Liver (tissue), 9 donors: ENCODE data around the gene CLCNKB. TPM values are rescaled to one million over a fixed set of nuclear protein-coding genes. Genes with fewer than 3 reads are reported as not detected.

Experiments
- DNase-seq: peaks from one replicate; pipeline ENCODE4 v3.0.0-alpha.2; 2017; ENCODE audit warnings: low spot score
- H3K27ac ChIP-seq, 2 donors: one replicate each; pipeline ENCODE4 v1.7.0; 2013; ENCODE audit warnings: inconsistent platforms in 2 of 2, low read length in 2 of 2, control low read depth in 1 of 2, low read depth in 1 of 2, mild to moderate bottlenecking in 1 of 2
- H3K27me3 ChIP-seq, 4 donors: one replicate each; pipeline versions ENCODE4 v1.6.1 to v1.7.0; 2013; ENCODE audit warnings: low read length in 3 of 4, inconsistent platforms in 1 of 4, mild to moderate bottlenecking in 1 of 4, moderate library complexity in 1 of 4; ENCODE audit not compliant: control insufficient read depth in 4 of 4, insufficient read depth in 4 of 4
- H3K36me3 ChIP-seq, 4 donors: one replicate each; pipeline versions ENCODE4 v1.6.1 to v1.7.0; 2013; ENCODE audit warnings: low read length in 3 of 4, mild to moderate bottlenecking in 3 of 4, low read depth in 1 of 4, moderate library complexity in 1 of 4; ENCODE audit not compliant: control insufficient read depth in 4 of 4, insufficient read depth in 3 of 4
- H3K4me1 ChIP-seq, 4 donors: one replicate each; pipeline versions ENCODE4 v1.6.1 to v1.7.0; 2013; ENCODE audit warnings: low read length in 3 of 4, mild to moderate bottlenecking in 3 of 4, moderate library complexity in 1 of 4; ENCODE audit not compliant: control insufficient read depth in 4 of 4, insufficient read depth in 4 of 4
- H3K4me3 ChIP-seq, 3 donors: one replicate each; pipeline versions ENCODE4 v1.6.1 to v1.7.0; 2013; ENCODE audit warnings: low read length in 3 of 3, control low read depth in 1 of 3, low read depth in 1 of 3, mild to moderate bottlenecking in 1 of 3
- H3K9ac ChIP-seq, 2 donors: one replicate each; pipeline ENCODE4 v1.7.0; 2013; ENCODE audit warnings: low read length in 2 of 2, mild to moderate bottlenecking in 2 of 2, moderate library complexity in 2 of 2, control low read depth in 1 of 2, low read depth in 1 of 2
- H3K9me3 ChIP-seq, 4 donors: one replicate each; pipeline versions ENCODE4 v1.6.1 to v1.7.0; 2013; ENCODE audit warnings: low read length in 3 of 4; ENCODE audit not compliant: control insufficient read depth in 4 of 4
- EGR1 ChIP-seq, 2 donors: IDR thresholded peaks; 2 replicates each; pipeline ENCODE4 v1.6.1; 2016 to 2018; ENCODE audit warnings: antibody characterized with exemption in 2 of 2, low read depth in 2 of 2
- FOXA1 ChIP-seq: IDR thresholded peaks from 2 replicates; pipeline ENCODE4 v1.6.1; 2016; ENCODE audit warnings: antibody characterized with exemption
- FOXA2 ChIP-seq: IDR thresholded peaks from 2 replicates; pipeline ENCODE4 v1.6.1; 2016; ENCODE audit warnings: antibody characterized with exemption
- GABPA ChIP-seq, 2 donors: IDR thresholded peaks in 1 of 2; conservative IDR thresholded peaks in 1 of 2; 2 replicates each; pipeline ENCODE4 v1.6.1; 2016; ENCODE audit warnings: antibody characterized with exemption in 2 of 2, mild to moderate bottlenecking in 1 of 2, moderate library complexity in 1 of 2
- HNF4A ChIP-seq, 2 donors: conservative IDR thresholded peaks; 2 replicates each; pipeline ENCODE4 v1.6.1; 2016; ENCODE audit warnings: antibody characterized with exemption in 2 of 2, mild to moderate bottlenecking in 2 of 2
- JUND ChIP-seq, 2 donors: IDR thresholded peaks; 2 replicates each; pipeline ENCODE4 v1.6.1; 2016; ENCODE audit warnings: antibody characterized with exemption in 2 of 2
- RAD21 ChIP-seq, 2 donors: IDR thresholded peaks; 2 replicates each; pipeline ENCODE4 v1.6.1; 2016; ENCODE audit warnings: antibody characterized with exemption in 2 of 2, mild to moderate bottlenecking in 2 of 2
- RXRA ChIP-seq, 2 donors: IDR thresholded peaks; 2 replicates each; pipeline ENCODE4 v1.6.1; 2017 to 2018; ENCODE audit warnings: antibody characterized with exemption in 2 of 2, mild to moderate bottlenecking in 1 of 2
- SP1 ChIP-seq: IDR thresholded peaks from 2 replicates; pipeline ENCODE4 v1.6.1; 2018; ENCODE audit warnings: antibody characterized with exemption, mild to moderate bottlenecking
- TAF1 ChIP-seq: conservative IDR thresholded peaks from 2 replicates; pipeline ENCODE4 v1.6.1; 2016; ENCODE audit warnings: antibody characterized with exemption, mild to moderate bottlenecking
- YY1 ChIP-seq: IDR thresholded peaks from 2 replicates; pipeline ENCODE4 v1.6.1; 2016; ENCODE audit warnings: antibody characterized with exemption, mild to moderate bottlenecking
- WGBS: extraction: QIAGEN DNeasy Blood & Tissue Kit; methylation state at CpG from one replicate; pipeline ENCODE4 v1.1.7; 2013; 5-methylcytosine and 5-hydroxymethylcytosine counted together
- polyA plus RNA-seq, 2 donors: library from polyadenylated mRNA; stranded (reverse) in 1 of 2; unstranded in 1 of 2; fragments of 200-250 nt in 1 of 2; fragments of >200 nt in 1 of 2; fragmentation: Nextera tagmentation in 1 of 2; extraction: Ambion mirVana in 1 of 2; gene quantifications; one replicate each; pipeline versions ENCODE4 v1.2.1 to v1.2.3, GENCODE V29; 2013 to 2015
- total RNA-seq, 2 donors: library from RNA; depleted of rRNA; stranded (reverse); fragments of >200 nt; gene quantifications; one replicate each; pipeline ENCODE4 v1.2.3, GENCODE V29; 2014
- TF ChIP-seq, protein P1 (sequence below): IDR thresholded peaks from 2 replicates; pipeline ENCODE4 v1.6.1; 2016; ENCODE audit warnings: antibody characterized with exemption
- TF ChIP-seq, protein P2 (sequence below): IDR thresholded peaks from 2 replicates; pipeline ENCODE4 v1.6.1; 2016; ENCODE audit warnings: antibody characterized with exemption
- TF ChIP-seq, protein P3 (sequence below): fragments of 150-350 bp; IDR thresholded peaks from 2 replicates; pipeline ENCODE4 v1.5.1; 2017; ENCODE audit warnings: improper control_type of control experiment, low read depth, low read length; ENCODE audit not compliant: missing input control
- donor health status: healthy.
- donor health status: healthy.
- donor health status: healthy.
- donor health status: healthy.
- donor health status: healthy.

Gene CLCNKB
- total and polyA plus RNA-seq, 4 donors = not detected

DNA sequence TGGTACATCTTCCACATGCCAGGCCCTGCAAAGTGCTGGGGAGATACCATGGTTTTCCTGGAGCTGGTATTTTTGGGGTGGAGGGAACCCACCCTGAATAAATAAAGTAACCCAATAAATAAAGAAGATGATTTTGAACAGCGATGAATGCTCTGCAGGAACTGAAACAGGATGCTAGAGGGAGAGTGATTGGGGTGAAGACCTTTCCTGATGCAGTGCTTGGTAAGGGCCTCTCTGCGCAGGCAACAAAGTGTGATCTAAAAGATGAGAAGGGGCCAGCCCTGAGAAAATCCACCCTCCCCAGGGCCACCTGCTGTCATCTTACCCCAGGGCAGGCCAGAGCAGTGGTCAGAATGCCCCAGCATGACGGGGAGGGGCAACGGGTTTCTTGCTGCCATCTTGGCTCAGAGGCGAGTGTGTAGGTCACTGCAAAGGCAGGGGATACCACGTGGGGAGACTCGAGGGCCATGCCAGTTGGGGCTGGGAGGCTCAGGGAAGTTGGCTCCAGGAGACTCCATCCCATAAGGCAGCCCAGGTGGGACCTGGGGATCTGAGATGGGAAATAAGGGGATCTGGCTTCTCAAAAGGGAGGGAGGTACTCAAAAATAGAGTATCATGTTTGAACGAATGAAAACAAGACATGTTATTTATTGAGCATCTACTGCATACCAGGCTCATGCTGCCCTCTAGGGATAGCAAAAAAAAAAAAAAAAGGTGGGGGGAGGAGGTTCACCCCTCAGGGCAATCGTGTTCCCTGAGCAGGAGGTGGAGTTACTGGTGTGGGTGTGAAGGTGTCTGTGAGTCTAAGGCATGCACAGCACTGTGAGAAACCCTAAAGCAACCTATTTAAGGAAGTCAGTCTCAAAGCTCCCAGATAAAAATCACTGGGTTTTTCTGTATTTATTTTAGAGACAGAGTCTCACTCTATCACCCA is 36.8 kb upstream of the CLCNKB start:
- no peak overlapping the region for H3K27ac ChIP-seq
- no peaks in the 10 kb centered on the region for H3K9me3 ChIP-seq
- no peak overlapping the region for H3K9ac ChIP-seq
- WGBS = 66% methylated on average over 9 of the region's 9 CpGs
- no peak overlapping the region for H3K4me3 ChIP-seq
- DNase-seq = no peak
- no peak for TF ChIP-seq HNF4A (conservative IDR thresholded peaks at IDR 0.05)
- TF ChIP-seq RAD21 (IDR thresholded peaks at IDR 0.05) = peak; percentile 38 to 41
- no peaks in the 10 kb centered on the region for H3K36me3 ChIP-seq
- H3K27me3 ChIP-seq = no peaks in the 10 kb centered on the region
- peaks cover 0 to 6% (median 2%) of the 10 kb centered on the region in 4 donors for H3K4me1 ChIP-seq

DNA sequence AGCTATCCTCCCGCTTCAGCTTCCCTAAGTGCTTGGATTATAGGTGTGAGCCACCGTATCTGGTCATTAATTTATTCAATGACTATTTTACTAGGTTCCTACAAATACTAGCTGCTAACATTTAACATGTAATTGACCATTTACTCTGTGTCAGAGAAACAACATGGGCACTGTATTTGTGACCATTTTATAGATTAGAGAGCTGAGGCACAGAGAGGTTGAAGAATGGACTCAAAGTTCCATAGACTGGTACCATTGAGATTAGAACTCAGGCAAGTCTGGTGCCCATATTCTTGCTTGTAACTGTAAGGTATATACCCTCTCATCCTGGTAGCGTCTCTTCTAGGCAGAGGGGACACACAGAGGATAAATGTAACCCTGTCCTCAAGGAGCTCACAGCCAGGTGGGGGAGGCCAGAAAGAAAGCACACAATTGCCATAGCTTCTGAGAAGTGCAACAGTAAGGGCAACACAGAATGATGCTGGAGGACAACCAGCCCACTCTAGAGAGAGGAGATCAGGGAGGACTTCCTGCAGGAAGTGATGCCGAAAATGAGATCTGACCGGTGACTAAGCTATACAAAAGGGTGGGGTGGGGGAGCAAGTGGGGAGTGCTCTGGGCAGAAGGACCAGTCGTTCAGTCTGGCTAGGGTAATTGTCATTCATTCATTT is 35.8 kb upstream of the CLCNKB start:
- no peaks in the 10 kb centered on the region for H3K9me3 ChIP-seq
- H3K4me1 ChIP-seq = peaks cover 0 to 10% (median 6%) of the 10 kb centered on the region in 4 donors
- DNase-seq = no peak
- TF ChIP-seq TAF1 = no peak
- TF ChIP-seq JUND (IDR thresholded peaks at IDR 0.05) = no peak
- TF ChIP-seq, protein P1, sequence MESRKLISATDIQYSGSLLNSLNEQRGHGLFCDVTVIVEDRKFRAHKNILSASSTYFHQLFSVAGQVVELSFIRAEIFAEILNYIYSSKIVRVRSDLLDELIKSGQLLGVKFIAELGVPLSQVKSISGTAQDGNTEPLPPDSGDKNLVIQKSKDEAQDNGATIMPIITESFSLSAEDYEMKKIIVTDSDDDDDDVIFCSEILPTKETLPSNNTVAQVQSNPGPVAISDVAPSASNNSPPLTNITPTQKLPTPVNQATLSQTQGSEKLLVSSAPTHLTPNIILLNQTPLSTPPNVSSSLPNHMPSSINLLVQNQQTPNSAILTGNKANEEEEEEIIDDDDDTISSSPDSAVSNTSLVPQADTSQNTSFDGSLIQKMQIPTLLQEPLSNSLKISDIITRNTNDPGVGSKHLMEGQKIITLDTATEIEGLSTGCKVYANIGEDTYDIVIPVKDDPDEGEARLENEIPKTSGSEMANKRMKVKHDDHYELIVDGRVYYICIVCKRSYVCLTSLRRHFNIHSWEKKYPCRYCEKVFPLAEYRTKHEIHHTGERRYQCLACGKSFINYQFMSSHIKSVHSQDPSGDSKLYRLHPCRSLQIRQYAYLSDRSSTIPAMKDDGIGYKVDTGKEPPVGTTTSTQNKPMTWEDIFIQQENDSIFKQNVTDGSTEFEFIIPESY = no peak
- no peak for TF ChIP-seq RAD21 (IDR thresholded peaks at IDR 0.05)
- TF ChIP-seq HNF4A (conservative IDR thresholded peaks at IDR 0.05) = no peak
- TF ChIP-seq RXRA (IDR thresholded peaks at IDR 0.05) = no peak
- TF ChIP-seq, protein P2, sequence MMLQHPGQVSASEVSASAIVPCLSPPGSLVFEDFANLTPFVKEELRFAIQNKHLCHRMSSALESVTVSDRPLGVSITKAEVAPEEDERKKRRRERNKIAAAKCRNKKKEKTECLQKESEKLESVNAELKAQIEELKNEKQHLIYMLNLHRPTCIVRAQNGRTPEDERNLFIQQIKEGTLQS = no peak
- no peak for TF ChIP-seq GABPA (IDR thresholded peaks at IDR 0.05 in 1 of 2, conservative IDR thresholded peaks at IDR 0.05 in 1 of 2)
- H3K27ac ChIP-seq = no peak overlapping the region
- 83% methylated on average over 6 of the region's 6 CpGs for WGBS
- H3K4me3 ChIP-seq = no peak overlapping the region
- no peak overlapping the region for H3K9ac ChIP-seq
- H3K36me3 ChIP-seq = no peaks in the 10 kb centered on the region
- no peaks in the 10 kb centered on the region for H3K27me3 ChIP-seq

DNA sequence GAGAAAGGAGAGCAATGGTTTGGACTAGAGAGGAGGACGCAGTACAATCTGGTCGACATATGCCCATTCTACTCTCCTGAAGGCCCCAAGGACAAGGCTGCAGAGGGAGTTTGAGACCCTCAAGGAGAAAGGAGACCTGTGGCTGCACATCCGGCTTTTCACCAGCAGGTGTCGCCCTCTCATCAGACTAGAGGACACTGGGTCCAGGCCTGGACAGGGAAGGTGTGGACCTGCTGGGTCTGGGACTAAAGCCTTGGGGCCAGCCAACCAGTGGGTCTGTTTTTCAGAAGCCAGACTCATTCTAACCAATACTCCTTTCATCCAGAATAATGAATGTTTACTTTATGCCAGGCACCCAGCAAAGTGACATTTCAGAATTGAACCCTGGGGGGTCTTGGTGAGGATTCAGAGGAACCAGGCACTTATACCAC is 34.5 kb upstream of the CLCNKB start:
- WGBS = 3% methylated on average over 4 of the region's 4 CpGs
- peak; percentile 82 for DNase-seq
- Histone ChIP-seq H3K4me3 (no peak overlapping the region), H3K36me3 (no peaks in the 10 kb centered on the region), H3K27ac (no peak overlapping the region), H3K9me3 (no peaks in the 10 kb centered on the region), H3K27me3 (no peaks in the 10 kb centered on the region), H3K9ac (no peak overlapping the region), H3K4me1 (peaks cover 0 to 12% (median 6%) of the 10 kb centered on the region in 4 donors)
- TF ChIP-seq, protein P1 = no peak
- TF ChIP-seq HNF4A (conservative IDR thresholded peaks at IDR 0.05) = peak in 1 of 2 donors; percentile 20
- no peak for TF ChIP-seq YY1
- TF ChIP-seq TAF1 = no peak
- no peak for TF ChIP-seq SP1
- TF ChIP-seq EGR1 (IDR thresholded peaks at IDR 0.05; ENCODE audit: low read depth in 2 of 2) = no peak
- TF ChIP-seq RXRA (IDR thresholded peaks at IDR 0.05) = no peak
- TF ChIP-seq FOXA2 = no peak
- no peak for TF ChIP-seq JUND (IDR thresholded peaks at IDR 0.05)
- TF ChIP-seq, protein P3, sequence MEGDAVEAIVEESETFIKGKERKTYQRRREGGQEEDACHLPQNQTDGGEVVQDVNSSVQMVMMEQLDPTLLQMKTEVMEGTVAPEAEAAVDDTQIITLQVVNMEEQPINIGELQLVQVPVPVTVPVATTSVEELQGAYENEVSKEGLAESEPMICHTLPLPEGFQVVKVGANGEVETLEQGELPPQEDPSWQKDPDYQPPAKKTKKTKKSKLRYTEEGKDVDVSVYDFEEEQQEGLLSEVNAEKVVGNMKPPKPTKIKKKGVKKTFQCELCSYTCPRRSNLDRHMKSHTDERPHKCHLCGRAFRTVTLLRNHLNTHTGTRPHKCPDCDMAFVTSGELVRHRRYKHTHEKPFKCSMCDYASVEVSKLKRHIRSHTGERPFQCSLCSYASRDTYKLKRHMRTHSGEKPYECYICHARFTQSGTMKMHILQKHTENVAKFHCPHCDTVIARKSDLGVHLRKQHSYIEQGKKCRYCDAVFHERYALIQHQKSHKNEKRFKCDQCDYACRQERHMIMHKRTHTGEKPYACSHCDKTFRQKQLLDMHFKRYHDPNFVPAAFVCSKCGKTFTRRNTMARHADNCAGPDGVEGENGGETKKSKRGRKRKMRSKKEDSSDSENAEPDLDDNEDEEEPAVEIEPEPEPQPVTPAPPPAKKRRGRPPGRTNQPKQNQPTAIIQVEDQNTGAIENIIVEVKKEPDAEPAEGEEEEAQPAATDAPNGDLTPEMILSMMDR = peak; percentile 93
- no peak for TF ChIP-seq GABPA (IDR thresholded peaks at IDR 0.05 in 1 of 2, conservative IDR thresholded peaks at IDR 0.05 in 1 of 2)
- TF ChIP-seq FOXA1 = no peak
- peak; percentile 93 to 98 for TF ChIP-seq RAD21 (IDR thresholded peaks at IDR 0.05)
